Measurements from ENCODE around the gene AGFG1. TPM values are rescaled to one million over a fixed set of nuclear protein-coding genes. Genes with fewer than 3 reads are reported as not detected.

The AGFG1 gene
- total and polyA plus RNA-seq, 2 donors: 46.4 to 49.0 TPM

- Histone ChIP-seq H3K36me3 (ENCODE audit: insufficient read depth) (no peaks in the 10 kb centered on the region), H3K27ac (ENCODE audit: low read depth) (no peak overlapping the region), H3K4me3 (ENCODE audit: low read depth, low read length) (no peak overlapping the region), H3K4me1 (ENCODE audit: insufficient read depth) (no peaks in the 10 kb centered on the region)
- 88% methylated on average over 7 of the region's 7 CpGs for WGBS
- no peak for DNase-seq (ENCODE audit: extremely low spot score)
Observed at GRCh38 chr2:227471412-227471811, 544 bp upstream of the AGFG1 start.

- Histone ChIP-seq H3K27ac (ENCODE audit: low read depth) (peak overlapping the region; percentile 75), H3K36me3 (ENCODE audit: insufficient read depth) (no peaks in the 10 kb centered on the region), H3K4me1 (ENCODE audit: insufficient read depth) (no peaks in the 10 kb centered on the region), H3K4me3 (ENCODE audit: low read depth, low read length) (peak overlapping the region; percentile 100)
- WGBS: under 1% methylated on average over 105 of the region's 106 CpGs
- DNase-seq (ENCODE audit: extremely low spot score): no peak
Observed at GRCh38 chr2:227472265-227473121, 537 bp downstream of the AGFG1 start.

- Histone ChIP-seq H3K4me1 (ENCODE audit: insufficient read depth) (no peaks in the 10 kb centered on the region), H3K27ac (ENCODE audit: low read depth) (no peak overlapping the region), H3K4me3 (ENCODE audit: low read depth, low read length) (peak overlapping the region; percentile 100), H3K36me3 (ENCODE audit: insufficient read depth) (no peaks in the 10 kb centered on the region)
- WGBS: 2% methylated on average over 9 of the region's 9 CpGs
- no peak for DNase-seq (ENCODE audit: extremely low spot score)
Observed at GRCh38 chr2:227473122-227473461, 1.1 kb downstream of the AGFG1 start.

GRCh38 chr2:227473806-227474205 lies 1.9 kb downstream of the AGFG1 start:
- Histone ChIP-seq H3K4me1 (ENCODE audit: insufficient read depth) (no peaks in the 10 kb centered on the region), H3K4me3 (ENCODE audit: low read depth, low read length) (no peak overlapping the region), H3K27ac (ENCODE audit: low read depth) (no peak overlapping the region), H3K36me3 (ENCODE audit: insufficient read depth) (no peaks in the 10 kb centered on the region)
- WGBS: 51% methylated on average over 2 of the region's 2 CpGs
- DNase-seq (ENCODE audit: extremely low spot score): no peak

- no peaks in the 10 kb centered on the region for H3K36me3 ChIP-seq (ENCODE audit: insufficient read depth)
- H3K4me3 ChIP-seq (ENCODE audit: low read depth, low read length): no peak overlapping the region
- 55% methylated on average over 3 of the region's 3 CpGs for WGBS
- DNase-seq (ENCODE audit: extremely low spot score): no peak
- no peaks in the 10 kb centered on the region for H3K4me1 ChIP-seq (ENCODE audit: insufficient read depth)
- H3K27ac ChIP-seq (ENCODE audit: low read depth): no peak overlapping the region
Observed at GRCh38 chr2:227474410-227474809, 2.5 kb downstream of the AGFG1 start.

- WGBS: 91% methylated on average over 4 of the region's 4 CpGs
- no peak for DNase-seq (ENCODE audit: extremely low spot score)
- no peaks in the 10 kb centered on the region for H3K36me3 ChIP-seq (ENCODE audit: insufficient read depth)
- H3K27ac ChIP-seq (ENCODE audit: low read depth): no peak overlapping the region
- H3K4me3 ChIP-seq (ENCODE audit: low read depth, low read length): no peak overlapping the region
- no peaks in the 10 kb centered on the region for H3K4me1 ChIP-seq (ENCODE audit: insufficient read depth)
Observed at GRCh38 chr2:227477291-227477690, 5.3 kb downstream of the AGFG1 start.

GRCh38 chr2:227479865-227480475 lies 8.0 kb downstream of the AGFG1 start:
- WGBS: 60% methylated on average over 2 of the region's 2 CpGs
- no peak for DNase-seq (ENCODE audit: extremely low spot score)
- no peak overlapping the region for H3K27ac ChIP-seq (ENCODE audit: low read depth)
- H3K4me1 ChIP-seq (ENCODE audit: insufficient read depth): no peaks in the 10 kb centered on the region
- H3K36me3 ChIP-seq (ENCODE audit: insufficient read depth): no peaks in the 10 kb centered on the region
- H3K4me3 ChIP-seq (ENCODE audit: low read depth, low read length): no peak overlapping the region

GRCh38 chr2:227480528-227480927 lies 8.6 kb downstream of the AGFG1 start:
- Histone ChIP-seq H3K4me1 (ENCODE audit: insufficient read depth) (no peaks in the 10 kb centered on the region), H3K27ac (ENCODE audit: low read depth) (no peak overlapping the region), H3K36me3 (ENCODE audit: insufficient read depth) (no peaks in the 10 kb centered on the region), H3K4me3 (ENCODE audit: low read depth, low read length) (no peak overlapping the region)
- 84% methylated on average over 2 of the region's 2 CpGs for WGBS
- no peak for DNase-seq (ENCODE audit: extremely low spot score)

GRCh38 chr2:227482638-227483340 lies 10.8 kb downstream of the AGFG1 start:
- no peak overlapping the region for H3K4me3 ChIP-seq (ENCODE audit: low read depth, low read length)
- no peaks in the 10 kb centered on the region for H3K36me3 ChIP-seq (ENCODE audit: insufficient read depth)
- 42% methylated on average over 1 of the region's 1 CpG for WGBS
- DNase-seq (ENCODE audit: extremely low spot score): no peak
- H3K4me1 ChIP-seq (ENCODE audit: insufficient read depth): no peaks in the 10 kb centered on the region
- H3K27ac ChIP-seq (ENCODE audit: low read depth): no peak overlapping the region

- WGBS: 100% methylated on average over 1 of the region's 1 CpG
- Histone ChIP-seq H3K27ac (ENCODE audit: low read depth) (no peak overlapping the region), H3K4me1 (ENCODE audit: insufficient read depth) (no peaks in the 10 kb centered on the region), H3K36me3 (ENCODE audit: insufficient read depth) (no peaks in the 10 kb centered on the region), H3K4me3 (ENCODE audit: low read depth, low read length) (no peak overlapping the region)
- DNase-seq (ENCODE audit: extremely low spot score): no peak
Observed at GRCh38 chr2:227485429-227485828, 13.5 kb downstream of the AGFG1 start.

GRCh38 chr2:227486688-227487087 lies 14.7 kb downstream of the AGFG1 start:
- Histone ChIP-seq H3K27ac (ENCODE audit: low read depth) (no peak overlapping the region), H3K4me3 (ENCODE audit: low read depth, low read length) (no peak overlapping the region), H3K4me1 (ENCODE audit: insufficient read depth) (no peaks in the 10 kb centered on the region), H3K36me3 (ENCODE audit: insufficient read depth) (no peaks in the 10 kb centered on the region)
- DNase-seq (ENCODE audit: extremely low spot score): no peak
- WGBS: 88% methylated on average over 2 of the region's 2 CpGs

GRCh38 chr2:227488045-227488444 lies 16.1 kb downstream of the AGFG1 start:
- no peak for DNase-seq (ENCODE audit: extremely low spot score)
- H3K27ac ChIP-seq (ENCODE audit: low read depth): no peak overlapping the region
- no peaks in the 10 kb centered on the region for H3K36me3 ChIP-seq (ENCODE audit: insufficient read depth)
- H3K4me1 ChIP-seq (ENCODE audit: insufficient read depth): no peaks in the 10 kb centered on the region
- 91% methylated on average over 3 of the region's 3 CpGs for WGBS
- no peak overlapping the region for H3K4me3 ChIP-seq (ENCODE audit: low read depth, low read length)

GRCh38 chr2:227491386-227491785 lies 19.4 kb downstream of the AGFG1 start:
- WGBS: 88% methylated on average over 3 of the region's 3 CpGs
- DNase-seq (ENCODE audit: extremely low spot score): no peak
- Histone ChIP-seq H3K36me3 (ENCODE audit: insufficient read depth) (no peaks in the 10 kb centered on the region), H3K4me3 (ENCODE audit: low read depth, low read length) (no peak overlapping the region), H3K27ac (ENCODE audit: low read depth) (no peak overlapping the region), H3K4me1 (ENCODE audit: insufficient read depth) (no peaks in the 10 kb centered on the region)

- DNase-seq (ENCODE audit: extremely low spot score): no peak
- H3K4me3 ChIP-seq (ENCODE audit: low read depth, low read length): no peak overlapping the region
- 91% methylated on average over 2 of the region's 2 CpGs for WGBS
- H3K4me1 ChIP-seq (ENCODE audit: insufficient read depth): no peaks in the 10 kb centered on the region
- H3K27ac ChIP-seq (ENCODE audit: low read depth): no peak overlapping the region
- no peaks in the 10 kb centered on the region for H3K36me3 ChIP-seq (ENCODE audit: insufficient read depth)
Observed at GRCh38 chr2:227493524-227493923, 21.6 kb downstream of the AGFG1 start.
